A549 (cell line): ENCODE data around the gene GALNTL6. TPM values are rescaled to one million over a fixed set of nuclear protein-coding genes. Genes with fewer than 3 reads are reported as not detected.

Source experiments
- ATAC-seq, 2 experiments: fragments of 200-7000 bp in 1 of 2; fragments of >200 bp in 1 of 2; cut with Nextera tagmentation in 1 of 2; cut with Tn5 transposase in 1 of 2; 3 replicates each; pipeline versions ENCODE4 v1.8.0 to v1.9.1; 2018 to 2020; ENCODE audit warnings: mild to moderate bottlenecking in 1 of 2, moderate library complexity in 1 of 2
- CTCF ChIA-PET: fragments of 300-600 bp; sonication (Branson Sonifier 250); formaldehyde crosslinking; extraction: SDS; loops from one replicate; lab custom pipeline; 2021; ENCODE audit warnings: antibody characterized with exemption, inconsistent platforms; lab: Yijun Ruan, JAX
- POLR2A ChIA-PET: fragments of 350-600 bp; formaldehyde crosslinking; extraction: SDS; loops from one replicate; lab custom pipeline; 2021; ENCODE audit warnings: antibody characterized with exemption, inconsistent platforms; lab: Yijun Ruan, JAX
- DNase-seq, 2 experiments: peaks; one replicate each; pipeline versions ENCODE4 v3.0.0 to v3.0.0-alpha.2; 2011 to 2016; ENCODE audit warnings: low read depth in 1 of 2, low spot score in 1 of 2
- FAIRE-seq: peaks from 2 replicates; lab custom pipeline; 2011; peaks lifted over from hg19 to GRCh38; lab: Jason Lieb, UNC
- H3K27ac ChIP-seq, 2 experiments: fragments of >200 bp; sonication (Bioruptor Twin); formaldehyde crosslinking; 3 replicates each; pipeline ENCODE4 v1.5.1; 2016 to 2017
- H3K4me1 ChIP-seq: fragments of >200 bp; sonication (Bioruptor Twin); formaldehyde crosslinking; 3 replicates; pipeline ENCODE4 v1.6.1; 2016
- H3K4me2 ChIP-seq: fragments of >200 bp; sonication (Bioruptor Twin); formaldehyde crosslinking; 3 replicates; pipeline ENCODE4 v1.6.1; 2016
- H3K4me3 ChIP-seq: fragments of >200 bp; sonication (Bioruptor Twin); formaldehyde crosslinking; 3 replicates; pipeline ENCODE4 v1.5.1; 2016
- H3K9me3 ChIP-seq: fragments of >200 bp; sonication (Bioruptor Twin); formaldehyde crosslinking; 3 replicates; pipeline ENCODE4 v1.6.1; 2016
- BHLHE40 ChIP-seq: IDR thresholded peaks from 2 replicates; pipeline ENCODE4 v1.6.1; 2012; ENCODE audit warnings: low read depth, low read length, inconsistent platforms
- CBX2 ChIP-seq: fragments of 200-600 bp; sonication (generic); IDR thresholded peaks from 2 replicates; pipeline ENCODE4 v1.6.1; 2016; ENCODE audit warnings: low read depth, mild to moderate bottlenecking, borderline replicate concordance
- CBX8 ChIP-seq: fragments of 200-600 bp; sonication (generic); IDR thresholded peaks from 2 replicates; pipeline ENCODE4 v1.6.1; 2016
- CEBPB ChIP-seq, 2 experiments: fragments of >200 bp in 1 of 2; sonication (Bioruptor Twin) in 1 of 2; formaldehyde crosslinking in 1 of 2; IDR thresholded peaks; 2 replicates each; pipeline ENCODE4 v1.6.1; 2012 to 2016
- CHD2 ChIP-seq: fragments of 150-350 bp; IDR thresholded peaks from 2 replicates; pipeline ENCODE4 v1.6.1; 2014; ENCODE audit warnings: low read length; ENCODE audit not compliant: partially characterized antibody
- CTCF ChIP-seq: fragments of >200 bp; sonication (Bioruptor Twin); formaldehyde crosslinking; IDR thresholded peaks from 3 replicates; pipeline ENCODE4 v1.5.1; 2016
- EHMT2 ChIP-seq: fragments of 200-600 bp; sonication (generic); IDR thresholded peaks from 2 replicates; pipeline ENCODE4 v1.6.1; 2016; ENCODE audit warnings: antibody characterized with exemption, low read depth, mild to moderate bottlenecking, moderate library complexity
- ESRRA ChIP-seq: fragments of 150-350 bp; IDR thresholded peaks from 2 replicates; pipeline ENCODE4 v1.6.1; 2014; ENCODE audit warnings: mild to moderate bottlenecking, low read length, borderline replicate concordance
- FOSB ChIP-seq: fragments of 250-450 bp; sonication (Bioruptor Pico); IDR thresholded peaks from 2 replicates; pipeline ENCODE4 v1.5.0; 2020; ENCODE audit warnings: mild to moderate bottlenecking, moderate library complexity
- FOXS1 ChIP-seq: fragments of 250-450 bp; sonication (Bioruptor Pico); IDR thresholded peaks from 2 replicates; pipeline ENCODE4 v1.5.0; 2020; ENCODE audit warnings: mild to moderate bottlenecking, moderate library complexity
- GATA3 ChIP-seq: IDR thresholded peaks from 2 replicates; pipeline ENCODE4 v1.6.1; 2012; ENCODE audit warnings: borderline replicate concordance
- HOXA7 ChIP-seq: fragments of 250-450 bp; sonication (Bioruptor Pico); IDR thresholded peaks from 2 replicates; pipeline ENCODE4 v1.5.0; 2020; ENCODE audit warnings: mild to moderate bottlenecking, moderate library complexity
- JUN ChIP-seq, 2 experiments: fragments of >200 bp; sonication (Bioruptor Twin); formaldehyde crosslinking; IDR thresholded peaks; 2 replicates in 1 of 2; 3 replicates in 1 of 2; pipeline ENCODE4 v1.6.1; 2016 to 2017
- JUNB ChIP-seq: fragments of >200 bp; sonication (Bioruptor Twin); formaldehyde crosslinking; IDR thresholded peaks from 2 replicates; pipeline ENCODE4 v1.6.1; 2016
- MAFK ChIP-seq: fragments of 450-650 bp; IDR thresholded peaks from 2 replicates; pipeline ENCODE4 v1.6.1; 2014; ENCODE audit not compliant: partially characterized antibody
- MAZ ChIP-seq: fragments of 150-350 bp; IDR thresholded peaks from 2 replicates; pipeline ENCODE4 v1.6.1; 2014; ENCODE audit warnings: antibody characterized with exemption, low read depth, low read length, borderline replicate concordance
- NFE2L2 ChIP-seq: fragments of 150-350 bp; conservative IDR thresholded peaks from 2 replicates; pipeline ENCODE4 v1.6.1; 2014; ENCODE audit warnings: low read length
- NPAS2 ChIP-seq: fragments of 250-450 bp; sonication (Bioruptor Pico); IDR thresholded peaks from 2 replicates; pipeline ENCODE4 v1.8.0; 2022; ENCODE audit warnings: mild to moderate bottlenecking, moderate library complexity, borderline replicate concordance
- NR3C1 ChIP-seq: fragments of >200 bp; sonication (Bioruptor Twin); formaldehyde crosslinking; IDR thresholded peaks from 3 replicates; pipeline ENCODE4 v1.6.1; 2017
- RARB ChIP-seq: fragments of 250-450 bp; sonication (Bioruptor Pico); IDR thresholded peaks from 2 replicates; pipeline ENCODE4 v1.8.0; 2021; ENCODE audit warnings: mild to moderate bottlenecking, moderate library complexity
- RCOR1 ChIP-seq: fragments of 150-350 bp; IDR thresholded peaks from 2 replicates; pipeline ENCODE4 v1.6.1; 2014; ENCODE audit warnings: antibody characterized with exemption, low read length, low read depth
- REST ChIP-seq: fragments of 200-600 bp; sonication (generic); IDR thresholded peaks from 2 replicates; pipeline ENCODE4 v1.6.1; 2016; ENCODE audit warnings: antibody characterized with exemption, mild to moderate bottlenecking, moderate library complexity
- RNF2 ChIP-seq: fragments of 200-600 bp; sonication (generic); IDR thresholded peaks from 2 replicates; pipeline ENCODE4 v1.6.1; 2016; ENCODE audit warnings: low read depth, mild to moderate bottlenecking, antibody characterized with exemption, moderate library complexity, borderline replicate concordance
- SMC3 ChIP-seq: fragments of >200 bp; sonication (Bioruptor Twin); formaldehyde crosslinking; IDR thresholded peaks from 3 replicates; pipeline ENCODE4 v1.6.1; 2018; ENCODE audit warnings: inconsistent platforms
- TFCP2L1 ChIP-seq: fragments of 250-450 bp; sonication (Bioruptor Pico); IDR thresholded peaks from 2 replicates; pipeline ENCODE4 v1.5.0; 2021; ENCODE audit warnings: mild to moderate bottlenecking
- WGBS: methylation state at CpG from one replicate; pipeline ENCODE4 v1.1.6; 2017; ENCODE audit errors: missing lambda C conversion rate; 5-methylcytosine and 5-hydroxymethylcytosine counted together
- polyA plus RNA-seq, 4 experiments: library from polyadenylated mRNA; depleted of rRNA in 3 of 4; stranded (reverse); fragments of >200 nt; fragmentation: RNase III in 1 of 4; extraction: RNeasy Plus Mini Kit Qiagen cat#74134 plus additional on column Dnase treatment in 1 of 4; gene quantifications; 2 replicates in 3 of 4; 3 replicates in 1 of 4; pipeline ENCODE4 v1.2.3, GENCODE V29; 2011 to 2017
- TF ChIP-seq, protein P1 (sequence below): fragments of 450-650 bp; IDR thresholded peaks from 2 replicates; pipeline ENCODE4 v1.6.1; 2014; ENCODE audit warnings: antibody characterized with exemption

The GALNTL6 gene
- polyA plus RNA-seq, 2 of the 4 experiments (the other 2 are of a cell fraction) = 0.06 to 0.49 TPM

- TF ChIP-seq RARB (CRISPR knock-in tag) = no peak
- TF ChIP-seq NPAS2 (CRISPR knock-in tag) = no peak
These were observed 241.8 kb downstream of the GALNTL6 start (continued) for GRCh38 chr4:172055046-172055445.

DNA sequence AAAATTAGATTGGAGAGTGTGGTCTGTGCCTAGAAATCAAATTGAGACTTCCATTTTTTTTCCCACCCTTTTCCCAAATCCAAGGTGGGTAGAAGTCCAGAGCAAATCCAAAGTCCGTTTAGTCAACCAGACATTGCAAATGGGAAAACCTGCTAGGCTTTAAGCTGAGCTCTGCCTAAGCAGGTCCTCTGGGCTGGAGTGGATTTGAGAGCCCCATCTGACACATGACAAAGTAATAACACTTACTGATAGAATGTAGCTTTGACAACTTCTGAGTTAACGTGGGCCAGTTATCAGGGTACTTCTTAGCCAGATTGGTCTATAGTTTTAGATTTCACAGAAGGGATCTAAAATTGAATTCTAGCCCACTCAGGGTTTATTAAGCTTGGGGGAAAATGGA is 242.3 kb downstream of the GALNTL6 start:
- H3K4me2 ChIP-seq = no peak overlapping the region
- no peak for TF ChIP-seq EHMT2
- no peak for TF ChIP-seq CBX2
- FAIRE-seq (no peak), ATAC-seq (no peak), DNase-seq (no peak)
- ChIA-PET CTCF (no interaction called here), POLR2A (no interaction called here)
- H3K9me3 ChIP-seq = no peaks in the 10 kb centered on the region
- H3K27ac ChIP-seq = no peak overlapping the region
- H3K4me1 ChIP-seq = no peaks in the 10 kb centered on the region
- no peak overlapping the region for H3K4me3 ChIP-seq
- WGBS = 61% methylated on average over 2 of the region's 2 CpGs

DNA sequence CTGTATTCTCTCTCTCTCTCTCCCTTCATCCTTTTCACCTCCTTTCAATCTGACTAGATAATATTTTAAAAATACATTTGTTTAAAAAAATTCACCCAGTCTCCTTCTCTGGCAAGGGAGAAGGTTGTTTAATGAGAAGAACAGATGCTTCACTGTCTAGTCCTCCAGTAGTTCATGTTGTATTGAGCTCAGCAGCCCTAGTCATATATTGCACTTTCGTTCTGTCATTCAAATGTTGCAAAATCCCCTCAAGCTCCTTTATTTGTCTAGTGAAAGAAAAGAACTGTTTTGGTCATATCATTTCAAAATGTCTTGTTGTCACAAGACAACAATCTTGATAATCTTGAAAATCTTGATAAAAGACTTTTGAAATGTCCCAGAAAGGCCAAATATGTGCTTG is 248.0 kb downstream of the GALNTL6 start:
- Histone ChIP-seq H3K9me3 (no peaks in the 10 kb centered on the region), H3K4me2 (no peak overlapping the region), H3K4me1 (no peaks in the 10 kb centered on the region), H3K4me3 (no peak overlapping the region), H3K27ac (no peak overlapping the region)
- FAIRE-seq = no peak
- DNase-seq = no peak
- TF ChIP-seq SMC3 = no peak
- TF ChIP-seq MAZ = no peak
- TF ChIP-seq FOXS1 = no peak
- TF ChIP-seq BHLHE40 = no peak
- no peak for TF ChIP-seq CEBPB (IDR thresholded peaks at IDR 0.05)
- no peak for TF ChIP-seq NR3C1
- no peak for TF ChIP-seq HOXA7
- no peak for TF ChIP-seq FOSB (CRISPR knock-in tag)
- no peak for TF ChIP-seq JUN (IDR thresholded peaks at IDR 0.05)
- no peak for TF ChIP-seq NFE2L2
- TF ChIP-seq EHMT2 = no peak
- TF ChIP-seq CBX8 = no peak
- ChIA-PET CTCF (no interaction called here), POLR2A (no interaction called here)
- WGBS = 48% methylated on average over 1 of the region's 1 CpG
- no peak for ATAC-seq

DNA sequence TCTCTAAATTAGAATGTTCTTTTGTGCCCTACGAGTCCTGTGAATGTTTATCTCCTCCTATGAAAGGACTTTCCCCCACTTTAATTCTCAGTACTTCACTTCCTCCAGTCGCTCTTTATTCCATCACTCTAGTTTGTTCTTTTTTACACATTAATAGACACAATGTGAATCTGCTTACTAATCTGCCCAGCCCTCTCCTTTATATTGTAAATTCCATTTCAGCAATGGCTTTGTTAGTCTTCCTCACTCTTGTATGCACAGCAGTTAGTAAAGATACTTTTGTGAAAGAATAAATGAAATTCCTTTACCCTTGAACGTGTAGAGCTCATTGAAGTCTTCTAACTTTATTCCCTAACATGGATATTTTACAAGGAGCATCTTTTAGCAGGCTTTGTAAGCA is 255.3 kb downstream of the GALNTL6 start:
- ChIA-PET CTCF (no interaction called here), POLR2A (no interaction called here)
- Histone ChIP-seq H3K9me3 (no peaks in the 10 kb centered on the region), H3K4me2 (no peak overlapping the region), H3K27ac (no peak overlapping the region), H3K4me1 (no peaks in the 10 kb centered on the region), H3K4me3 (no peak overlapping the region)
- DNase-seq (no peak), ATAC-seq (no peak), FAIRE-seq (no peak)
- no CpG with 5 or more reads among the region's 3 CpGs for WGBS
- TF ChIP-seq JUNB (no peak), GATA3 (no peak), CHD2 (no peak), RCOR1 (no peak), FOSB (CRISPR knock-in tag) (no peak), SMC3 (no peak), RARB (CRISPR knock-in tag) (no peak)
- TF ChIP-seq, protein P1, sequence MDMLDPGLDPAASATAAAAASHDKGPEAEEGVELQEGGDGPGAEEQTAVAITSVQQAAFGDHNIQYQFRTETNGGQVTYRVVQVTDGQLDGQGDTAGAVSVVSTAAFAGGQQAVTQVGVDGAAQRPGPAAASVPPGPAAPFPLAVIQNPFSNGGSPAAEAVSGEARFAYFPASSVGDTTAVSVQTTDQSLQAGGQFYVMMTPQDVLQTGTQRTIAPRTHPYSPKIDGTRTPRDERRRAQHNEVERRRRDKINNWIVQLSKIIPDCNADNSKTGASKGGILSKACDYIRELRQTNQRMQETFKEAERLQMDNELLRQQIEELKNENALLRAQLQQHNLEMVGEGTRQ = no peak

GRCh38 chr4:172073590-172073989 is 260.4 kb downstream of the GALNTL6 start:
- Histone ChIP-seq H3K27ac (no peak overlapping the region), H3K4me3 (no peak overlapping the region), H3K9me3 (no peaks in the 10 kb centered on the region), H3K4me1 (no peaks in the 10 kb centered on the region), H3K4me2 (no peak overlapping the region)
- ATAC-seq (no peak), FAIRE-seq (no peak), DNase-seq (no peak)
- ChIA-PET CTCF (no interaction called here), POLR2A (no interaction called here)
- TF ChIP-seq CTCF = no peak
- no peak for TF ChIP-seq EHMT2
- no peak for TF ChIP-seq ESRRA
- no peak for TF ChIP-seq MAFK
- no peak for TF ChIP-seq TFCP2L1
- no peak for TF ChIP-seq REST
- TF ChIP-seq RNF2 = no peak
- no peak for TF ChIP-seq NPAS2 (CRISPR knock-in tag)
- TF ChIP-seq CBX2 = no peak
- TF ChIP-seq SMC3 = no peak
